Activated CD4-positive, alpha-beta T cell treated with anti-CD3 and anti-CD28 coated beads, Interleukin-2, amount 10 ng/mL, durations not matched to agents 24 days and 14 days (primary cell): ENCODE data around the gene CLDN9. TPM values are rescaled to one million over a fixed set of nuclear protein-coding genes. Genes with fewer than 3 reads are reported as not detected.

ENCODE experiments used
- DNase-seq: peaks from one replicate; pipeline ENCODE4 v3.0.0; 2022
- H3K27ac Mint-ChIP-seq: one replicate; pipeline ENCODE4 v1.8.0; 2022; ENCODE audit warnings: mild to moderate bottlenecking, mixed read lengths
- H3K27me3 Mint-ChIP-seq: one replicate; pipeline ENCODE4 v1.8.0; 2022; ENCODE audit warnings: mixed read lengths
- H3K36me3 Mint-ChIP-seq: one replicate; pipeline ENCODE4 v1.8.0; 2022; ENCODE audit warnings: low read depth, mild to moderate bottlenecking, mixed read lengths
- H3K4me1 Mint-ChIP-seq: one replicate; pipeline ENCODE4 v1.8.0; 2021; ENCODE audit warnings: mixed read lengths
- H3K4me3 Mint-ChIP-seq: one replicate; pipeline ENCODE4 v1.8.0; 2022; ENCODE audit warnings: mild to moderate bottlenecking, moderate library complexity, mixed read lengths
- H3K9me3 Mint-ChIP-seq: one replicate; pipeline ENCODE4 v1.8.0; 2021; ENCODE audit warnings: mixed read lengths
- intact Hi-C: fragments of 100-400 bp; cut with micrococcal nuclease; formaldehyde crosslinking; loops from one replicate; pipeline ENCODE4 v1.15.1; 2023
- total RNA-seq: library from RNA; stranded (reverse); gene quantifications from 2 replicates; pipeline ENCODE4 v1.2.3, GENCODE V29; 2022

The CLDN9 gene
- total RNA-seq, 1 donor from 2014 or later, result not detected

DNA sequence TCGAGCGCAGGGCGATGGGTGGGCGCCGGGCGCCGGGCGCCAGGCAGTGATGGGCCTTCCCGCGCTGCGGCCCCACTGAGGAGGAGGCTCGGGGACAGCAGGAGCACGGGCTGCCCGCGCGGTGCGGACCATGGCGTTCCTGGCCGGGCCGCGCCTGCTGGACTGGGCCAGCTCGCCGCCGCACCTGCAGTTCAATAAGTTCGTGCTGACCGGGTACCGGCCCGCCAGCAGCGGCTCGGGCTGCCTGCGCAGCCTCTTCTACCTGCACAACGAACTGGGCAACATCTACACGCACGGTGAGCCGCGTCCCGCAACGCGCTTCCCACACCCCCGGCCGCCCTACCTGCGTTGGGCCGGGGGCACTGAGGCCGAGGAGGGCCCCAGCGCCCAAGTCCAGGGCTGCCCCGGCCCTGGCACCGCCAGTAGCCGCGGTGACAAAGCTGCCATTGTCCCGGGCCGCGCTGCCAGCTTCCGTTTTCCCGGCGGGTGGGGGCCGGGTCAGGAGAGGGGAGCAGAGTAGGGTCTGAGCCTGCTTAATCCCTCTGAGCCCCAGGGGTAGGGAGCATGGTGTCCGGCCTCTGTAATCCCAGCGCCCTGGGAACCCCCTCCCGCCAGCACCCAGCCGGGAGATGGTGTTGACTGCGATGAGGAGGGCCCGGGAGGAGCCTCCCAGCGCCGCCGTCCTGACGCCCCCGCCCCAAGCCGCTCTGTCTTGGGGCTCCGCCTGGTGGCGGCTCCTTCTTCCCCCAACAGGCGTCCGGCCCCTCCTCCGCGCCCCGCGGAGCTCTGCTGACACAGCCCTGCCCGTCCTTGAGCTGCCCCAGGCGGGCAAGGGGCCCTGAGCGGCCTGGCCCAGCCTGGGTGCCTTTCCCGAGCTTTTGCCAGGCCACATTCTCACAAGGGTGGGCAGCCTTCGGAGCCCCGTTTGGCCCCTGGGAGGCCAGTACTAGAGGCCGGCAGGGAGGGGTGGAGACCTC is 42.9 kb upstream of the CLDN9 start:
- no peaks in the 10 kb centered on the region for H3K9me3 Mint-ChIP-seq
- peak overlapping the region; percentile 76 for H3K27ac Mint-ChIP-seq

DNA sequence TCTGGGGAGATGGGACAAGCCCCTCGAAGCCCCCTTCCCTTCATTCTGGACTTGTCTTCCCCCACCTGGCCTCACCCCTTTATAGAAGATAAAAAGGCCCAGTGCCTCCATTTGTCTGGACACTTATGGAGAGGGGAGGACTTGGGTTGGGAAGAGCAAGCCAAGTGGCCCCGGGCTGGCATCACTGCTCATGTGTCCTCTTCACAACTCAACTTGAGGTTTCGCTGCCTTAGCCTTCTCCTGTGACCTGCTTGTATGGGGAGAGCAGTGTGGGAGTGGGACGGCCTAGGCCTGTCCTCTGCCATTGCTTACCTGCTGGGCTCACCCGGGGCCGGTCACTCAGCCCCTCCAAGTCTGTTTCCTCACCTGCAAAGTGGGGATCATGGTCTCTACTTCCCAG is 42.2 kb upstream of the CLDN9 start:
- H3K4me1 Mint-ChIP-seq, result peaks cover 21% of the 10 kb centered on the region
- H3K36me3 Mint-ChIP-seq, result peaks cover 19% of the 10 kb centered on the region
- peak overlapping the region; percentile 84 for H3K4me3 Mint-ChIP-seq

More for the DNA sequence above, 42.9 kb upstream of the CLDN9 start:
- Mint-ChIP-seq H3K4me3 (peak overlapping the region; percentile 84), H3K27me3 (peaks cover 14% of the 10 kb centered on the region), H3K4me1 (peaks cover 21% of the 10 kb centered on the region), H3K36me3 (peaks cover 19% of the 10 kb centered on the region)
- intact Hi-C loops, result loop anchor here (1.0 to 2.0 kb wide), 2 partner anchors 10 to 51 kb away; partner anchors contain the start of genes PKMYT1 and TNFRSF12A
- DNase-seq, result peak; percentile 95

DNA sequence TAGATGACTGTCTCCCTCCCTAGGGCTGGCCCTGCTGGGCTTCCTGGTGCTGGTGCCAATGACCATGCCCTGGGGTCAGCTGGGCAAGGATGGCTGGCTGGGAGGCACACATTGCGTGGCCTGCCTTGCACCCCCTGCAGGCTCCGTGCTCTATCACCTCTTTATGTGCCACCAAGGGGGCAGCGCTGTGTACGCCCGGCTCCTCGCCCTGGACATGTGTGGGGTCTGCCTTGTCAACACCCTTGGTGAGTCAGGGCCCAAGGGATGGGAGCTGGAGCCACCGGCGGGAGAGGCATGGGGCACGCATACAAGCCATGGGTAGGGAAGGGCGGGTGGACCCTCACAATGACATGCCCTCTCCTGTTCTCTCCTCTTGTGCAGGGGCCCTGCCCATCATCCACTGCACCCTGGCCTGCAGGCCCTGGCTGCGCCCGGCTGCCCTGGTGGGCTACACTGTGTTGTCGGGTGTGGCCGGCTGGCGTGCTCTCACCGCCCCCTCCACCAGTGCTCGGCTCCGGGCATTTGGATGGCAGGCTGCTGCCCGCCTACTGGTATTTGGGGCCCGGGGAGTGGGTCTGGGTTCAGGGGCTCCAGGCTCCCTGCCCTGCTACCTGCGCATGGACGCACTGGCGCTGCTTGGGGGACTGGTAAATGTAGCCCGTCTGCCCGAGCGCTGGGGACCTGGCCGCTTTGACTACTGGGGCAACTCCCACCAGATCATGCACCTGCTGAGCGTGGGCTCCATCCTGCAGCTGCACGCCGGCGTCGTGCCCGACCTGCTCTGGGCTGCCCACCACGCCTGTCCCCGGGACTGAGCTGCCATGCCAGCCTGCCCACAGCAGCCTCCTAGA is 41.4 kb upstream of the CLDN9 start:
- intact Hi-C loops, result loop anchor here (2.0 kb wide), 1 partner anchor 49 kb away; the partner anchor contains the start of gene TNFRSF12A
- peak overlapping the region; percentile 45 for H3K27ac Mint-ChIP-seq
- peaks cover 21% of the 10 kb centered on the region for H3K4me1 Mint-ChIP-seq
- peaks cover 21% of the 10 kb centered on the region for H3K36me3 Mint-ChIP-seq
- H3K9me3 Mint-ChIP-seq, result no peaks in the 10 kb centered on the region
- H3K27me3 Mint-ChIP-seq, result peaks cover 7% of the 10 kb centered on the region
- H3K4me3 Mint-ChIP-seq, result peak overlapping the region; percentile 84
- DNase-seq, result no peak

More for the DNA sequence above, 42.2 kb upstream of the CLDN9 start:
- Mint-ChIP-seq H3K9me3 (no peaks in the 10 kb centered on the region), H3K27me3 (peaks cover 10% of the 10 kb centered on the region), H3K27ac (peak overlapping the region; percentile 45)
- DNase-seq, result no peak
- intact Hi-C loops, result loop anchor here (1.0 to 2.0 kb wide), 2 partner anchors 10 to 50 kb away; partner anchors contain the start of genes PKMYT1 and TNFRSF12A

DNA sequence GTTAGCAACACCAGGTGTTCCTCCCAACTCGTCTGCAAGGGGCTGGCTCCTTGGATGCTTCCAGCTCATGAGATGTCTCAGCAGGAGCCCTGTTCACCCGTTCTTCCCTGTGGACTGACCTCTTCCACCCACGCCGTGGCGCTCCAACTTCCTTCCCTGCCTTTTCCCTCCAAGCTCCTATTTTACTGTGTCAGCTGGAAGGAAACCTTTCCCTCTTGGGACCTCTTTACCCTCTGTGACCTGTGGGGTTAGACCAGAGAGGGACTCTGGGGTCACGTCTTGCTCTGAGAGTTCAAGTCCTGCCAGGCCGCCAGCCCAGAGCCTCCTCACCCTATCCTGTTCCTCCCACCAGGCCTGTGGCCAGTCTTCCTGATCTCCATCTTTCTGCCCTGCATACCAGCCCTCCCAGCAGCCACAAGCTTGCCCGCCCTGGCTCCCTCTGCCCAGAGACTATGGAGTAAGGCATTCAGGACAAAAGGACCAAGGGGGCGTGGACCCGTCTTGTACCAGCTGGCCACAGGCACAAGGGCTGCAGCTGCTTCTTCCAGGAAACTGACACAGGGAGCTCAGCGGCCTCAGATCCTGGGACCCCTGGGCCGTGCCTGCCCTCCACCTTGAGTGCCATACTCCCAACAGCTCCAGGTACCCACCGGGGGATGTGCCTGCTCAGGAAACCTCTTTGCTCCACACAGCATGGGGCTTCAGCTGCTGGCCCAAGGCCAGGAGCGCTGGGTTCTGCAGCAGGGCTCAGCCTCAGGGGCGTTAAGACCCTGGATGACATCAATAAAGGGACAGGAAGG is 40.5 kb upstream of the CLDN9 start:
- Mint-ChIP-seq H3K27ac (no peak overlapping the region), H3K9me3 (no peaks in the 10 kb centered on the region), H3K4me3 (peak overlapping the region; percentile 24), H3K4me1 (peaks cover 23% of the 10 kb centered on the region), H3K27me3 (peaks cover 7% of the 10 kb centered on the region), H3K36me3 (peaks cover 24% of the 10 kb centered on the region)
- intact Hi-C loops, result loop anchor here (2.0 kb wide), 1 partner anchor 49 kb away; the partner anchor contains the start of gene TNFRSF12A
- DNase-seq, result no peak

DNA sequence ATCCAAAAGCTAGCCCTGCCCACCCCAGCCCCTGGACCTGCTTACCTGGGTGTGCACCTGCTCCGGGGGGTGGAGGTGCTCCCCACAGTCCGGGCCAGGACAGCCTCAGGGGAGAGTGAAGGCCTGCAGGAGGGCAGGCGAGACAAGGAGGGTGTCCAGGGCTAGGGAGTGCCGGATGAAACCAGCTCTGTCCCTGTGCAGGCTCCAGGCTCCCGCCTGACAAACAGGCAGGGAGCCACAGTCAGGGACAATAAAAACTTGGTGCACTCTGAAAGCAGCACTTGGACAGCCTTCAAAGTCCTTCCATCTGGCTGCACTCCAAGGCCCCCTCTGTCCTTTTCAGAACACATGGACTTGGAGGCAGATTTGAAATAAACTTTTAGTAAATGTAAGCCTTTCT is 39.6 kb upstream of the CLDN9 start:
- Mint-ChIP-seq H3K4me3 (no peak overlapping the region), H3K9me3 (no peaks in the 10 kb centered on the region), H3K27ac (no peak overlapping the region), H3K4me1 (peaks cover 26% of the 10 kb centered on the region), H3K36me3 (peaks cover 25% of the 10 kb centered on the region), H3K27me3 (peaks cover 4% of the 10 kb centered on the region)
- no peak for DNase-seq
- intact Hi-C loops, result no loop called here

DNA sequence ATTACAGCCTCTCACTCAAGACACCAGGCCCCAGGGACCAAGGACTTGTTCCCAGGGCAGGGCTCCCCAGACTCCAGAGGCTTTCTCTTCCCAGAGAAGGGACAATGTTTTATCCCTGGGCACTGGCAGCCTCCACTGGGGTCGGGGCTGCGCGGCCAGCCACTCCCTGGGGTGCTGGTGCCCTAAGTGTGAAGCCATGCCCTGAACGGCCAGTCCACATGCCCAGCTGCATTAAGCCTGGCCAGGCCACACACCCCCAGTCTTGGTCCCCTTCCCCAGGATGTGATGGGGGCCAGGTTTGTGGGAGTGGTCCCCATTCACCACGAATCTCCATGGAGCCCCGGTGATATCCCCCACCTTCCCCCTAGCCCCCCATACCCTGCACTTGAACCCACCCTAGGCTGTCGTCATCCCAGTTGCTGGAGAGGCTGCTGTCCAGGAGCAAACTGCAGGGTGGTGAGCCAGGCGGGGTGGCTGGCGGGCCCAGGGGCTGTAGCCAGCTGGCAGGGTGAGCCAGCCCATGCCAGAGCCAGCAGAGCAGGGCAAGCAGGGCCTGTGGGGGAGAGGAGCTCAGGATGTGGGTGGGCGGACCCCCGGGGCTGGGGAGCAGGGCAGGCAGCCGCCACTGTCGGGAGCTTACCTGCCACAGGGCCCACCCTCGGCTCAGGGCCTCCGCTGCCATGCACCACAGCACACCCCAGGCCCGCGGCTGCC is 39.0 kb upstream of the CLDN9 start:
- intact Hi-C loops, result no loop called here
- H3K27me3 Mint-ChIP-seq, result no peaks in the 10 kb centered on the region
- H3K4me1 Mint-ChIP-seq, result peaks cover 20% of the 10 kb centered on the region
- no peak overlapping the region for H3K27ac Mint-ChIP-seq
- no peaks in the 10 kb centered on the region for H3K9me3 Mint-ChIP-seq
- no peak for DNase-seq
- H3K4me3 Mint-ChIP-seq, result no peak overlapping the region
- peaks cover 23% of the 10 kb centered on the region for H3K36me3 Mint-ChIP-seq

DNA sequence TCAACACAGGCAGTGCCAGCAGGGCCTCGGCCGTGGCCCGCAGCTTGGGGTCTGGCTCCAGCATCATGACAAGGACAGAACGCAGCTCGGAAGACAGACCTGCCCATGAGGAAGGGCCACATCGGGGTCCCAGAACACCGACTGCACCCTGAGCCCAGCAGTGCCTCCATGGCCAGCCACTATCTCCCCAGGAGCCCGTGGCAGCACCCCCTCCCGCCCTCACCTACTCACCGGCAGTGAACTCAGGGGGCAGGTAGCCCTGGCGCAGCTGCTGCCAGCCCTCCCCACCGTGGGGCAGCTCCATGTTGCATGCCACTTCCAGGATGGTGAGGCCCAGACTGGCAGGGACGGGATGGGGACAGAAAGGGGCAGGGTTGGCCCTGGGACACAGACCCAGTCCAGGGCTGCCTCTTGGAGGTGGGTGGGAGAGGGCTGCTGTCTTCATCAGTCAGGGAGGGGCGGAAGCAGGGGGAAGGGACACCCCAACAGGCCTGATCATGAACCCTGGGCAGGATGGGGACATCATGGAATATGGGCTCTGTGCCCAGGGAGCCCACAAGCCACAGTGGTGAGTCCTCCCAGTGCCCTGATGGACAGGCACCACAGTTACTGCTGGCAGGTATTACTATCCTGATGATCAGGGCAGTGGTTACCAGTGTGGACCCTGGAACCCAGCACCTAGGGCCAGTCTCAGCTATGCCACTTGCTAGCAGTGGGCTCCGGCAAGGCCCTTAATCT is 38.2 kb upstream of the CLDN9 start:
- H3K36me3 Mint-ChIP-seq, result peaks cover 24% of the 10 kb centered on the region
- intact Hi-C loops, result no loop called here
- no peaks in the 10 kb centered on the region for H3K9me3 Mint-ChIP-seq
- no peak overlapping the region for H3K4me3 Mint-ChIP-seq
- H3K4me1 Mint-ChIP-seq, result peaks cover 20% of the 10 kb centered on the region
- no peaks in the 10 kb centered on the region for H3K27me3 Mint-ChIP-seq
- H3K27ac Mint-ChIP-seq, result no peak overlapping the region
- DNase-seq, result no peak

DNA sequence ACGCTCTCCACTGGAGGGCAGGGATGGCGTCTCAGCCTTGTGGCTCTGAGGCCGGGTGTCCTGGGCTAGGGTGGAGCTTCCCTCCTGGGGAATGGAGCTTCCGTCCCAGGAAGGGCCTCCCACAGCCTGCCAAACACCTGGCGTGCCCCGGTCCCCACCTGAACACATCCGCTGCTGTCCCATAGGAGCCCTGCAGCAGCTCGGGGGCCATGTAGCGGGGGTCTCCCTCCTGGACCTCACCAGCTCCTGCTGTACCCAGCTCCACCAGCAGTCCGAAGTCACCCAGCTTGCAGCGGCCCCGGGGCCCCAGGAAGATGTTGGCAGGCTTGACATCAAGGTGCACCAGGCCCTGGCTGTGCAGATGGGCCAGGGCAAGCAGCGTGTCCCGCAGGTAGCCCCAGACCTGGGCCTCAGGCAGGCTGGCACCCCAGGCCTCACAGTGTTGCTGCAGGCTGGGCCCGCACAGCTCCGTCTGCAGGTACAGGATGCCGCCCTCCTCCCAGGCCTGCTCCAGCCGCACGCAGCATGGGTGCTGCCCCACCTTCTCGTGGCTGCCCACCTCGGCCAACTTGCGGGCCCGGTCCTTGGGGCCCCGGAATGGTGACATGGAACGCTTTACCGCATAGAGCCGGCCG is 37.4 kb upstream of the CLDN9 start:
- Mint-ChIP-seq H3K4me1 (peaks cover 19% of the 10 kb centered on the region), H3K36me3 (peaks cover 27% of the 10 kb centered on the region), H3K27me3 (no peaks in the 10 kb centered on the region), H3K9me3 (no peaks in the 10 kb centered on the region), H3K4me3 (no peak overlapping the region), H3K27ac (no peak overlapping the region)
- intact Hi-C loops, result no loop called here
- DNase-seq, result no peak

DNA sequence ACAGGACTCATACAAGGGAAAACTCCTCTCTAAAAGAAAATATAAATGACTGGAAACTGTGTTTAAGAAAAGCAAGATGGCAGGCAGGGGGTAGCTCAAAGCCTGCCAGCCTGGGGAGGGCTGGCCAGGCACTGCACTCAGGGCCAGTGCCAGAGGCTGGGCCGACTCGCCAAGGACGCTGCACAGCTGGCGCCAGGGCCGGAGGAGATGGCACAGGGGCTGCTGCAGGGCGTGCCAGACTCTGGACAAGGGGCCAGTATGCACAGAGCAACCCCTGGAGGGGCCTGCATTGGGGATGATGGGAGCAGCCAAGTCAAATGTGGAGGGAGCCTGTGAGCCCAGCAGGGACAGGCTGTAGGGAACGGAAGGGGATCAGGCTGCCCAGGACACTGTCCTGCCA is 36.5 kb upstream of the CLDN9 start:
- no peak for DNase-seq
- Mint-ChIP-seq H3K36me3 (peaks cover 21% of the 10 kb centered on the region), H3K27ac (no peak overlapping the region), H3K27me3 (no peaks in the 10 kb centered on the region), H3K9me3 (no peaks in the 10 kb centered on the region), H3K4me3 (no peak overlapping the region), H3K4me1 (peaks cover 15% of the 10 kb centered on the region)
- intact Hi-C loops, result no loop called here

DNA sequence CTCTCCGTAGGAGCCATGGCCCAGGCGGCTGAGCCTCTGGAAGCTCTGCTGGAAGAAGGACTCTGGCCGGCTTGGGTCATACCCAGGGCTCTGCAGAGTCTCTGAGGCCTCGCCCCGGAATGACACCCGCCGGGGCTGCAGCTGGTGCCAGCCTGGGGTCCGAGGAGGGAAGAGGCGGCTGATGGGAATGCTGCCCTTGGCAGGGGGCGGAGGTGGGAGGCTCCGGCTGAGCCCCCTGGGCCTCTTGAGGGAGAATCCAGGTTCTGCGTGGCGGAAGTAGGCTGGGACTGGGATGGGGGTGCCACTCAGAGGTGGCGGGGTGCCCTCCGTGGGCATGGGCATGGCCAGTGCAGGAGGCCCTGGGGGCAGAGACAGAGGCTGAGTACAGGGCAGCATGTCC is 36.0 kb upstream of the CLDN9 start:
- intact Hi-C loops, result no loop called here
- Mint-ChIP-seq H3K4me3 (no peak overlapping the region), H3K4me1 (peaks cover 17% of the 10 kb centered on the region), H3K36me3 (peaks cover 21% of the 10 kb centered on the region), H3K27me3 (peaks cover under 1% of the 10 kb centered on the region), H3K27ac (no peak overlapping the region), H3K9me3 (no peaks in the 10 kb centered on the region)
- DNase-seq, result no peak

DNA sequence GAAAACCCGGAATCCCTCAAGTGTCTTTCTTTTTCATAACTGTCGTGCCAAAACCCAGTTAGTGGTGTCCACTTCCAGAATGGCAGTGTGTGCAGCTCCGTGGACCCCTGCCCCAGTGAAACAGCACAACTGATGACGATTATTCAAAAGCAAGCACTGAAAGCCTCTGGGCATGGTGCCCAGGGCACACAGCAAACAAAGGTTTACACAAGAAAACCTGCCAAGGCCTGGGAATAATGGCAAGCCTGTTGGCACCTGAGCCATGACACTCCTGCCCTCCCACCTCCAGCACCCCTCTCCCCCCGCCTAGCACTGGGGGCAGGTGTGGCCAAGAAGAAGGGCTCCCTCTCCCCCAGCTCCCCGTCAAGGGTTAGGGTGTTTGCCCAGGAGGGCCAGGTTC is 35.3 kb upstream of the CLDN9 start:
- Mint-ChIP-seq H3K4me1 (peaks cover 16% of the 10 kb centered on the region), H3K36me3 (peaks cover 16% of the 10 kb centered on the region), H3K4me3 (no peak overlapping the region), H3K27me3 (peaks cover 3% of the 10 kb centered on the region), H3K27ac (no peak overlapping the region), H3K9me3 (no peaks in the 10 kb centered on the region)
- intact Hi-C loops, result no loop called here
- no peak for DNase-seq
